CMK (cell line): ENCODE measurements around the gene CXCL12.

ENCODE experiments used
- DNase-seq: peaks from one replicate; pipeline ENCODE4 v3.0.0-alpha.2; 2010; ENCODE audit warnings: low read depth

The CXCL12 gene

DNA sequence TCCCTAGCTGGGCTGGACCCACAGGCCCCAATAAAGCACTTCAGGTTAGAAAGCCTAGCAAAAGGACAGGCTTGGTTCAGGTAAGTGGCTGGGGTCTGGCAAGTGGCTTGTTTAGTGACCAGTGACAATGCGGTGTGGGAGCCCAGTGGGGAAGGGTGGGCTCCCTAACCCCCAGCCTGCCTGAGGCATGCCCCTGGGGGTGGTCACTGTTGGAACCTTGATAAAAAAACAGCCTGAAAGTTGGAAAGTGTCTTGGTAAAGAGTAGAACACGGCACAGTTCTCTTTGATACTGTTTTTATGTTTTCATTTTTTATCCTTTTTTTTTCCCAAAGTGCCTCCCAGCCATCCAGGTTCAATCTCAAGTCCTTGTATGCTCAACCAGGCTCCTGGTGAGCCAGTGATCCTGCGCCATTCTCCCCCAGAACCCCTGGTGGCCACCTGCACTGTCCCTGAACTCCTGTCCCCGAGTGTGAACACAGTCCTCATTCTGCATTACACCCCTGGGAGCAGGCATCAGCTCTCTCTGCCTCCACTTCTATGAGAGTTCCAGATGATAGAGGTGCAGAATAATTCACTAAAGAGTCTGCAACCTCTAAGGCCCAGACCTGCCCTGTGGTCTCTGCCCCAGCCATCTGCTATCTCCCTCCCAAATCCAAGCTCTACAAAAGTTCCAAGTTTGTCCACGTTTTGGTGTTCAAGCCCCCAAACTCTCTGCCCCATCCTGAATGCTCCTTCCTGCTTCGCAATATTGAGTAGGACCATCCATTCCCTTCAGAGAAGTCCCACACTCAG is 15.0 kb upstream of the CXCL12 start:
- DNase-seq: no peak

GRCh38 chr10:44398747-44399658 is 14.1 kb upstream of the CXCL12 start:
- no peak for DNase-seq

DNA sequence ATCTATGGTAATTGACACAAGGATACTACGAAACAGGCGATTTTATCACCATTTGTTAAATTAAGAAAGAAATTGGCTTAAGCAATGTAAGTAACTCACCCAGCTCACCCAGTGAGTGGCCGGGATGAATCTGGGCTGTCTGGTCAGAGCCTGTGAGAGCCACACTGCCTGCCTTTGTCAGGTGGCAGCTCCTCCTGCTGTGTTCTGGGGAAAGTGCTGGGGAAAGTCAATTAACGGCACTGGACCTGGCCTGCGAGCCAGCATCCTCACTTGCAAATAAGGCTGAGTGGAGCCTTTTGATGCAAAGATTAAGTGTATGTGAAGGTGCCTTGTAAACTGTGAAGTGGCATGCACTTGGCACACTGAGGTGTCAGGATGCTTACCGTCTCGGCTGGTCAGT is 13.4 kb upstream of the CXCL12 start:
- no peak for DNase-seq

DNA sequence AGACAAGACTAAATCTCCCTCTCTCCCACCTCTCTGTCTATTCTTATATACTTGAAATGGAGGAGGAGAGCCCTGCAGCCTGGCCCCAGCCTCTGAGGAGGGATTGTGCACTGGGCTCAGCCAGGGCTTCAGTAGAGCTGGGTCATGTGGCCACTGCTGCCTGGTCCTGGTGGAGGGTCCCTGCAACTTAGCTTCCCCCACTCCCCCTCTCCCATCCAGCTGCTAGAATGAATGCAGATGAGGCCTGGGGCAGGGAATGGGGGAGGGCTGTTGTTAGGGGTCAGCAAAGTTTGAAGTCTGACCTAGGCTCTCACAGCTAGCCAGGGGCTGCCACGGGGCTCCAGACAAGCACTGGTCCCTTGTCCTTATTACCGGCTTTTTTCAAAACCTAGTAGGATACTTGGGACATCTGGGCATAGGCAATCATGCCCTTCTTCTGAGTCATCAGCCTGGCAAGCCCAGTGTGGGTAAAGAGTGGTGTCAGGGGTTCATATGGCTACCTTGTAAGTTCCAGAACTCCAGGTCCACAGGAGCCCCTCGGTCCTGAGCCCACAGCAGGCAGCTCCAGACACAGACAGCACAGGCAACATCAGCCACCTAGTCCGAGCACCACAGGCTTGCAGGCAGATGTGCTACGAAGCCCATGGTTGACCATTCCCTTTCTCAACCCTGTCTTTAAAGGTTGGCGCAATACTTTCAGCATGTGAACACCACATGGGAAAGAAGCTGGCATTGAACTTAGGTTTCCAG is 12.8 kb upstream of the CXCL12 start:
- no peak for DNase-seq

GRCh38 chr10:44396671-44397191 is 11.8 kb upstream of the CXCL12 start:
- DNase-seq: no peak

DNA sequence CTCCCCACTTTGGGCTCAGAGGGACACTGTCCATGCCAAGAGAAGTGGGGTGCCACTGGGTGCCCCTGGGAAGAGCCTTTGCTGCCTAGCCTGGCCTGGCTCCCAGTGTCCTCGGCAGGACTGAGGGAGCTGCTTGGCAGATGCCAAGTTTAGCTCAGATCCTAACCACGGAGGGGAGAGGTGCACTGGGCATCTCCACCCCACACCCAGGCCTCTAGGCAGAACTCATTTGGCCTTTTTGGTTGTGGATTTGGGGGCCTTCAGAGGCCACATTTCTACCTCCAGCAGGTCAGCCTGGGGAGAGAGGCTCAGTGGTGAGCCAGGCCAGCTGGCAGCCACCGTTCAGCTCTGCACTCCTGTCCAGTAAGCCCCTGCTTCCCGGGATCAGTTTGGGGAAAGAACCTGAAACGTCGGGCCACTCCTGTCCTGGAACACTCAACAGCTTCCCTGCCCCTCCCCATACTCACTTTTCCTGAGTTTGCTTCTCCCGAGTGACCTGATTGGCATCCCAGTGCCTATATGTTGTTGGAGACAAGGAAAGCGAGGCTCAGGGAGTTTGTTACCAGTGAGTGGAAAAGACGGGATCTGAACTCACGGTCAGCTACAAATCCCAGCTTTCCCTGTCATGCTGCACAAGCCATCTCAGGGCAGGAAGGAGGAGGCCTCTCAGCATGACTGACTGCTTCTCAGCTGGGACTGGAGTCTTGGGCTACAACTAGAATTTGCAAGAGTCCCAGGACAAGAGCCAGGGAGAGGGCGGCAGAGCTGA is 11.2 kb upstream of the CXCL12 start:
- no peak for DNase-seq

DNA sequence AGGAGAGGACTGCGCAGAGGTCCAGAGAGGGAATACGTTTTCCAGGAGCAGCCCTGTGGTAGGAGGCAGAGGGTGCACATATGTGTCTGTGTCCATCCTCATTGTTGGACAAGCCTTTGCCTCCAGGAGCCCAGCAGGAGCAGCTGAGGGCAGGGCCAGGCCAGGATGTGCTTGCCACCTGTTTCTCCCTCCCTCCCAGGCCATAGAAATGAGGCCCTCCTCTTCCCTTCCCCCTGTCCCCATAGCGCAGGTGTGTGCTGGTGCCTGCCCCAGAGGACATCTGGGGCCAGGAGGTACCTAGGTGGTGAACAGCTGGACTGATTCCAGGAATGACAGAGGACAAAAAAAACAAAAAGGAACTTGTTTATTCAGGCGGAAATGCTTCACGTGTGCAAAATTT is 10.5 kb upstream of the CXCL12 start:
- DNase-seq: no peak

DNA sequence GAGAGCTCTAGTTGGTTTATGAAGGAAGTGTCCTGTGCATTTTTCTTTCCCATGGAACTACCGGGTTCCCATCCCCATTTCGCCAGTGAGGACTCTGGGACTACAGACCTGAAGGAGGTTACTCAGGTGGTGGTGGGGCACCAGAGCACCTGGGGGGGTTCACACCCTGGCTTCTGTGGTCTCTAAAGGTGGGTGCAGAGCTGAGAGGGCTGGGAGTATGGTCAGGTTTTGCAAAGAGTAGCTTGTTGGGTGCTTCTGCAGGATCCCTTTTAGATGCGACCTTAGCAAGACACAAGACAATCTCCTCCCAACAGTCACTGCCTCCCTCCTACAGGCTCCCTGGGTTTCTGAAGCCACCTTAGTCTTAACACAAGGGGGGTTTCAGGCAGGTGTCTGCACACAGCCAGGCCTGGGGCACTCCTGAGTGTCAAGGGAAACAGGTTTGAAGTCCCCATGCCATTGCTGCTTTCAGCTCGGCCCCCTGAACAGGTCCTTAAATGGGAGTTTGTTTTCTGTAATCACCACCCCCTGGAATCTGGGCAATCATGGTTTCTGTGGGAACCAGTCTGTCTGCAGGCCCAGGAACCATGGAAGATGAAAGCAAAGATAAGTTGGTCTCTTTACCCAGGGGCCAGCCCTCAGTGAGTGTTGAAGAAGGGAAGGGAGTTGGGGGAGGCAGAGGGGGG is 9.9 kb upstream of the CXCL12 start:
- no peak for DNase-seq

- no peak for DNase-seq
These were observed 9.1 kb upstream of the CXCL12 start for GRCh38 chr10:44393834-44394547.

DNA sequence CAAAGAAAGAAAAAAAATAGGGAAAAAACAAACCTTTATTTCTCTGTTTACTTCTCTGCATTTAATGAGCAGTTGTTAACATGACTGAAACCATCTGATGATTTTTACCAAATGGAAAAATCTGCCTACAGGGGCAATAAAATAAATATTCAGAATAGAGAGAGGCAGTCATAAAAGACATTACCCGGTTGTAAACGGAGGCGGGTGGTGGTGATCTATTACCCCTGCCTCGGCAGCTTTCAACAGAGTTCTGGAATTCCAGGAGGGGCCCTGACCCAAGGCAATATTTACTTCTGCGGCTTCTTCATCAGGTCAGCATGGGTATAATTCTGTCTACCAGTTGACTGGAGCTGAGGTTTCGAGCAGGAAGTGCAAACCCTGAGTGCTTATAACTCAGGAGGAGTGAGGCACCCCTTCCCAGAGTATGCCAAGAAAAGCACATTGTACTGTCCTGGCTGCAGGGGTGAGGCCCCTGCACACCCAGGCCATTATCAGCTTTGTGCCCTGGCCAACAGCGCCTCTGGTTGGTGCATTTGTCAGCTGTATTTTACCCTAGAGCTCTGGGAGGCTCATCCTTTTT is 8.2 kb upstream of the CXCL12 start:
- no peak for DNase-seq

- no peak for DNase-seq
These were observed 7.5 kb upstream of the CXCL12 start for GRCh38 chr10:44392420-44392819.

GRCh38 chr10:44391981-44392380 is 7.1 kb upstream of the CXCL12 start:
- DNase-seq: no peak

- no peak for DNase-seq
These were observed 5.7 kb upstream of the CXCL12 start for GRCh38 chr10:44390585-44391072.

GRCh38 chr10:44389556-44389955 is 4.7 kb upstream of the CXCL12 start:
- DNase-seq: no peak

- no peak for DNase-seq
These were observed 4.3 kb upstream of the CXCL12 start for GRCh38 chr10:44389150-44389549.

DNA sequence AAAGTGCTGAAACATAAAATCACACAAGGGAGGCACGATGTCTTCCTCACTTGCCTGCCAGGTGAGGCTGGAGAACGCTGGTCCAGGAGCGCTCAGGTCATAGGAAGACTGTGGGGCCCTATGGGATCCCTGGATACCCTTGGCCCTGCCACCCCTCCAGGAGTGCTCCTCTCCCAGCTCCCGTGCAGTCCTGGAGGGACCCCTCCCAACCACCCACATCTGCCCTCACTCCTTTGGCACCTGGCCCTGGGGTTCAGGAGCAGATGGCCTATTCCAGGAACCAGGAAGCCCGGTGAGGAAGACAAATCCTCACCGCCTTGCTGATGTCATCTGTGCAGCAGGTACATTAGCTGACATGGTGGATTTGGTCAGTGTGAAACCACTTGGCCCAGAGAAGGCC is 3.7 kb upstream of the CXCL12 start:
- no peak for DNase-seq

- no peak for DNase-seq
These were observed 3.0 kb upstream of the CXCL12 start for GRCh38 chr10:44387853-44388251.

GRCh38 chr10:44386546-44387052 is 1.7 kb upstream of the CXCL12 start:
- DNase-seq: peak; percentile 8

DNA sequence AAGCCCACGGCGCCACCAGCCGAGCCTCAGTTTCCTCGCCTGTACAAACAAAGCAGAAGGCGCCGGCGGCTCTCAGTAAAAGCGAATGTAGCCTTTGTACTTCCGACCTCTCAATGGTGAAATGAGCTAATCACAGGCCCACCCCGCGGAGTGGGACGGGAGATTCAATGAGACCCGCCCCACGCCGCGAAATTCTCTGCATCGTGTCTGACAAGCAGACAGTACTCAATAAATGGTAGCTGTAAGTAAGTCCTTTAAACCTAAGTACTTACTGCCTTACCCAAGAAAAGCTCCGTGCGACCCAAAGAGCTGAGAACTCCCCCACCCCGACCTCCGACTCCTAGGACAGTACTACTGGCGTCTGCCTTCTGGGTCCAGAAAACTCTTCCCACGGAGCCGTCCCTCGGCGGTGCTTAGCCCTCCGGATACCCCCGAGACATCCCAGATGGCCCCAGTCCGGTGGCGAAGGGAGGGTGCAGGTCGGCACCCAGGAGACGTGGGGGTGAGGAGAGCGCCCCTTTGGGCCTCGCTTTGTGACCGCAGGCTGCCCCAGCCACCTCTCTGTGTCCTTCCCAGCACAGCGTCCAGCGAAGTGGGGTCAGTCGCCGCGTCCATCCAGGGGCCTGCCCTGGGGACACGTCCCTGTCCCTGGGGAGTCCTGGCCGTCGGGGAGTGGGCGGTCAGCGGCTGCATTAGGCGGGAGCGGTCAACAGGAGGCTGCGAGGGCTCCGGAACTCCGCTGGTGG is 972 bp upstream of the CXCL12 start:
- DNase-seq: no peak
